ENCODE results near the gene NSD2. TPM values are rescaled to one million over a fixed set of nuclear protein-coding genes. Genes with fewer than 3 reads are reported as not detected.

Gene NSD2
- total RNA-seq, 1 donor from 2014 or later, result 138 TPM

DNA sequence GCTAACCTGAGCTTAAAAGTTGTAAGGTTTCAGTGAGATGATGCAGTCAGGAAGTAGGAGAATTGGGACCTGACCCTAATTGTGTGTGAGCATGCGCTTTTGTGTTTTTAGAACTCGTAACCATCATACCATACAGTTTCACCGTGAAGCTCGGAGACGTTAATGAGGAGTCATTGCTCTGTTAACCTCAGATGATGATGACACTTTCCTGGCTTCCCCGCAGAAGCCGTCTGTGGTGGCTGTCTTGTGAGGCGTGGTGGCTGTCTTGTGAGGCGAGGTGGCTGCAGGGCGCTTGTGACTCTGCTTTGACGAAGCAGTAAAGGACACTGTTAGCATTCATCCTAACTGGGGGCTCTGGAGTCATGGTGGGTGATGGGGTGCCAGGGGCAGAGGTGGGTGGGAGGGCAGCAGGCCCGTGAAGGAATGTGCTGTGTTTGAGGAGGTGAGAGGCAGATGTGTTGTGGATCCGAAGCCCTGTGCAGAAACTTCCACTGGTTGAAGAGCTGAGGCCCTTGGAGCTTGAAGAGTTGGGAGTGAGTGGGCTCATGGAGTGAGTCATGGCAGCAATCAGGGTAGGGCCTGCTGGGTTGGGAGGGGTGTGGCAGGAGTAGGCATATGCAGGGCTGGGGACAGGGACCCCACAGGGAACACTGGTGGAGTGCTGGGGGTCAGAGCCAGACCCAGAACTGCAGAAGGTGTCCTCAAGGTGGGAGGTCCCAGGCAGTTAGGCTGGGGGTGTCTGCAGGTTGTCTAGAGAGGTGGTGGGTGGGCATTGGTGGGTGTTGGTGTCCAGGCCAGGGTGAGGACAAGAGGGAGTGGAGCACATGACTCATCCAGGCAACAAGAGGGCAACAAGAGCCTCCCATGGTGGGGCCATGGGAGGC, 57.4 kb downstream of the NSD2 start:
- TF ChIP-seq, protein P1, sequence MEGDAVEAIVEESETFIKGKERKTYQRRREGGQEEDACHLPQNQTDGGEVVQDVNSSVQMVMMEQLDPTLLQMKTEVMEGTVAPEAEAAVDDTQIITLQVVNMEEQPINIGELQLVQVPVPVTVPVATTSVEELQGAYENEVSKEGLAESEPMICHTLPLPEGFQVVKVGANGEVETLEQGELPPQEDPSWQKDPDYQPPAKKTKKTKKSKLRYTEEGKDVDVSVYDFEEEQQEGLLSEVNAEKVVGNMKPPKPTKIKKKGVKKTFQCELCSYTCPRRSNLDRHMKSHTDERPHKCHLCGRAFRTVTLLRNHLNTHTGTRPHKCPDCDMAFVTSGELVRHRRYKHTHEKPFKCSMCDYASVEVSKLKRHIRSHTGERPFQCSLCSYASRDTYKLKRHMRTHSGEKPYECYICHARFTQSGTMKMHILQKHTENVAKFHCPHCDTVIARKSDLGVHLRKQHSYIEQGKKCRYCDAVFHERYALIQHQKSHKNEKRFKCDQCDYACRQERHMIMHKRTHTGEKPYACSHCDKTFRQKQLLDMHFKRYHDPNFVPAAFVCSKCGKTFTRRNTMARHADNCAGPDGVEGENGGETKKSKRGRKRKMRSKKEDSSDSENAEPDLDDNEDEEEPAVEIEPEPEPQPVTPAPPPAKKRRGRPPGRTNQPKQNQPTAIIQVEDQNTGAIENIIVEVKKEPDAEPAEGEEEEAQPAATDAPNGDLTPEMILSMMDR (IDR thresholded peaks at IDR 0.05; ENCODE audit: partially characterized antibody, unreplicated experiment), result no peak
- Mint-ChIP-seq H3K36me3 (ENCODE audit: unreplicated experiment) (no peaks in the 10 kb centered on the region), H3K27me3 (ENCODE audit: unreplicated experiment) (peaks cover 3% of the 10 kb centered on the region), H3K4me3 (ENCODE audit: unreplicated experiment) (no peak overlapping the region), H3K4me1 (ENCODE audit: low read depth, unreplicated experiment) (no peaks in the 10 kb centered on the region), H3K27ac (ENCODE audit: unreplicated experiment) (no peak overlapping the region), H3K9me3 (ENCODE audit: unreplicated experiment) (no peaks in the 10 kb centered on the region)
- no peak for DNase-seq

DNA sequence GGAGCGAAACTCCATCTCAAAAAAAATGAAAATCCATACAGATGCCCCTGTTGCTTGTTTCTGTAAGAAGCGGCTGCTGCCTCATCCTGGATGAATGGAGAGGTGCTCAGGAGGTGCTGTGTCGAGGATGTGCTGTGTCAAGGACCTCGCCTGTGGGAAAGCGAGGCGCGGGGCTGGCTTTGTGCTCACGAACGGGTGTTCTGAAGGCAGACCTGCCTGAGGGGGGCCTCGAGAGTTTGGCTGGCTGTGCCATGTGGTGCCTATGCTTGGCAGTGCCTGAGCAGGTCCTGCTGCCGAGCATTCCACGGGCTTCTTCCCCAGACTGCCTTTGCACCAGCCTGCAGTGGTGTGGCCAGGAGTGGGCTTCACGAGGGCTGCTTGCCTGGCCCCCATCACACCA, 61.5 kb downstream of the NSD2 start:
- Mint-ChIP-seq H3K9me3 (ENCODE audit: unreplicated experiment) (no peaks in the 10 kb centered on the region), H3K36me3 (ENCODE audit: unreplicated experiment) (no peaks in the 10 kb centered on the region), H3K4me3 (ENCODE audit: unreplicated experiment) (no peak overlapping the region), H3K27ac (ENCODE audit: unreplicated experiment) (no peak overlapping the region), H3K27me3 (ENCODE audit: unreplicated experiment) (no peaks in the 10 kb centered on the region), H3K4me1 (ENCODE audit: low read depth, unreplicated experiment) (no peaks in the 10 kb centered on the region)
- DNase-seq, result no peak
- TF ChIP-seq, protein P1 (IDR thresholded peaks at IDR 0.05; ENCODE audit: partially characterized antibody, unreplicated experiment), result no peak

DNA sequence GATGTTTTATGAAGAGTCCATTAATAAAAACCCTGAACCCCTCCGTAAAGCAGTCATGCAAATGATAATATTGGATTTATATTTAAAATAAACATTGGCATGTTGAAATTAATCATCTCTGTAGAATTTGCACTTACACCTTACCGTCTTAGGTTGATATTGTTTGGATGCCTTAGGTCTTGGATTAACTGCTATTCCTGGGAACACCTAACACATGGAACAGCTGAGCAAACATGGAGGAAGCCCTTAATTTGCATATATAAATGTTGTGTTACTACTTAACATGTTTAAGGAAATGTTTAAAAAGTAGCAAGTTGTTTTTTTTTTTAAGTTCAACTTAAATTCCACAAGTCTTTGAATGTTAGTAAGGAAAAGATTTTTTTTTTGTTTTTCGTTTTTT, 62.5 kb downstream of the NSD2 start:
- no peak overlapping the region for H3K4me3 Mint-ChIP-seq (ENCODE audit: unreplicated experiment)
- H3K27ac Mint-ChIP-seq (ENCODE audit: unreplicated experiment), result no peak overlapping the region
- no peaks in the 10 kb centered on the region for H3K36me3 Mint-ChIP-seq (ENCODE audit: unreplicated experiment)
- TF ChIP-seq, protein P1 (IDR thresholded peaks at IDR 0.05; ENCODE audit: partially characterized antibody, unreplicated experiment), result no peak
- no peaks in the 10 kb centered on the region for H3K9me3 Mint-ChIP-seq (ENCODE audit: unreplicated experiment)
- DNase-seq, result no peak
- no peaks in the 10 kb centered on the region for H3K4me1 Mint-ChIP-seq (ENCODE audit: low read depth, unreplicated experiment)
- no peaks in the 10 kb centered on the region for H3K27me3 Mint-ChIP-seq (ENCODE audit: unreplicated experiment)

DNA sequence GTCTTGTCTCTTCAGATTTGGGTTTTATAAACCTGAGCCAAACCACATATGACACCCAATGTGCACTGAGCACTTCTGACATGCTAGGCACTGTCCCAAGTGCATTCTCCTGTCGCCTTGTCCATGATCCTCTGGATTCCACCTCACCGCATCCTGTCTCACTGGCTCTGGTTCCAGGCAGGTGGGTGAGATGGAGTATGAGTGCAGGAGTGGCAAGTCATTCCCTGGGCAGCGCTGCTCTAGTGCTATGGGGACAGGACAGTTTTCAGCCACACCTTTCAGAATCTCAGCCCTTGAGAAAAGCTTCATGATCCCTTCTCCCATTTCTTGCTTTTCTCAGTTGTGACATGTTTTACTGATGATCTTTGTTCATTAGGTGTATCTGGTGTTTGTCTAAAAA, 66.4 kb downstream of the NSD2 start:
- Mint-ChIP-seq H3K36me3 (ENCODE audit: unreplicated experiment) (no peaks in the 10 kb centered on the region), H3K4me3 (ENCODE audit: unreplicated experiment) (no peak overlapping the region), H3K9me3 (ENCODE audit: unreplicated experiment) (no peaks in the 10 kb centered on the region), H3K4me1 (ENCODE audit: low read depth, unreplicated experiment) (no peaks in the 10 kb centered on the region), H3K27me3 (ENCODE audit: unreplicated experiment) (no peaks in the 10 kb centered on the region), H3K27ac (ENCODE audit: unreplicated experiment) (no peak overlapping the region)
- TF ChIP-seq, protein P1 (IDR thresholded peaks at IDR 0.05; ENCODE audit: partially characterized antibody, unreplicated experiment), result no peak
- DNase-seq, result no peak

- Mint-ChIP-seq H3K36me3 (ENCODE audit: unreplicated experiment) (no peaks in the 10 kb centered on the region), H3K27me3 (ENCODE audit: unreplicated experiment) (no peaks in the 10 kb centered on the region), H3K27ac (ENCODE audit: unreplicated experiment) (no peak overlapping the region), H3K4me3 (ENCODE audit: unreplicated experiment) (no peak overlapping the region), H3K4me1 (ENCODE audit: low read depth, unreplicated experiment) (no peaks in the 10 kb centered on the region), H3K9me3 (ENCODE audit: unreplicated experiment) (no peaks in the 10 kb centered on the region)
- TF ChIP-seq, protein P1 (IDR thresholded peaks at IDR 0.05; ENCODE audit: partially characterized antibody, unreplicated experiment), result no peak
- no peak for DNase-seq
Observed at GRCh38 chr4:1938027-1938426, 66.8 kb downstream of the NSD2 start.
